K562 (cell line): ENCODE results near the gene ZNF649. TPM values are rescaled to one million over a fixed set of nuclear protein-coding genes. Genes with fewer than 3 reads are reported as not detected.
A peak's percentile ranks its signal among the peaks of the same experiment; 100 is the strongest.

ENCODE experiments used
- E4F1 ChIP-seq: fragments of 250-450 bp; sonication (Bioruptor Pico); IDR thresholded peaks from 2 replicates; pipeline ENCODE4 v1.5.0; 2021; ENCODE audit warnings: mild to moderate bottlenecking, borderline replicate concordance
- GABPB1 ChIP-seq: sonication (generic); formaldehyde crosslinking; IDR thresholded peaks from 2 replicates; pipeline ENCODE4 v1.8.0; 2022; ENCODE audit warnings: mild to moderate bottlenecking, missing genetic modification reagents
- LARP7 ChIP-seq: fragments of 450-650 bp; IDR thresholded peaks from 2 replicates; pipeline ENCODE4 v1.6.1; 2016
- NCOA6 ChIP-seq: fragments of 450-650 bp; IDR thresholded peaks from 2 replicates; pipeline ENCODE4 v1.6.1; 2017; ENCODE audit warnings: mild to moderate bottlenecking
- NUFIP1 ChIP-seq: fragments of 450-650 bp; IDR thresholded peaks from 2 replicates; pipeline ENCODE4 v1.6.1; 2018; ENCODE audit not compliant: partially characterized antibody
- POU5F1 ChIP-seq: fragments of 150-350 bp; IDR thresholded peaks from 2 replicates; pipeline ENCODE4 v1.6.1; 2014; ENCODE audit warnings: borderline replicate concordance, low read length, low read depth, mild to moderate bottlenecking; ENCODE audit not compliant: partially characterized antibody
- ZFP1 ChIP-seq: fragments of 450-650 bp; formaldehyde crosslinking; IDR thresholded peaks from 2 replicates; pipeline ENCODE4 v1.4.0; 2020; ENCODE audit warnings: mild to moderate bottlenecking, mixed read lengths
- ZFP36 ChIP-seq: fragments of 150-350 bp; IDR thresholded peaks from 2 replicates; pipeline ENCODE4 v1.6.1; 2018; ENCODE audit warnings: low read length, low read depth; ENCODE audit not compliant: partially characterized antibody
- ZKSCAN1 ChIP-seq: fragments of 150-350 bp; IDR thresholded peaks from 2 replicates; pipeline ENCODE4 v1.6.1; 2016; ENCODE audit warnings: low read depth, low read length
- ZNF695 ChIP-seq: fragments of 450-650 bp; formaldehyde crosslinking; IDR thresholded peaks from 2 replicates; pipeline ENCODE4 v1.4.0; 2020; ENCODE audit warnings: mild to moderate bottlenecking, moderate library complexity
- polyA plus RNA-seq, 8 experiments: library from polyadenylated mRNA; depleted of rRNA in 4 of 8; stranded (reverse) in 5 of 8; unstranded in 3 of 8; fragments of >200 nt; fragmentation: Nextera tagmentation in 2 of 8; fragmentation: Illumina TruSeq in 1 of 8; extraction: Ambion mirVana in 2 of 8; extraction: Trizol in 1 of 8; gene quantifications; 2 replicates each; pipeline versions ENCODE4 v1.2.1 to v1.2.3, GENCODE V29; 2011 to 2014; ENCODE audit warnings: inconsistent platforms in 1 of 8, missing spikeins in 1 of 8
- total RNA-seq, 7 experiments: library from RNA; depleted of rRNA in 6 of 7; stranded (reverse); fragments of >200 nt in 6 of 7; fragmentation: Illumina TruSeq in 2 of 7; extraction: Trizol in 2 of 7; gene quantifications; 2 replicates each; pipeline versions ENCODE4 v1.2.1 to v1.2.3, GENCODE V29; 2011 to 2021; ENCODE audit warnings: low replicate concordance in 1 of 7
- TF ChIP-seq, protein P1 (sequence below): fragments of 450-650 bp; IDR thresholded peaks from 2 replicates; pipeline ENCODE4 v1.6.1; 2016
- TF ChIP-seq, protein P2 (sequence below), 2 experiments: fragments of 250-450 bp in 1 of 2; fragments of 450-650 bp in 1 of 2; sonication (Bioruptor Pico) in 1 of 2; IDR thresholded peaks; 2 replicates each; pipeline versions ENCODE4 v1.6.1 to v1.8.0; 2016 to 2021; ENCODE audit warnings: mild to moderate bottlenecking in 2 of 2, moderate library complexity in 2 of 2, missing compliant biosample characterization in 1 of 2, missing genetic modification characterization in 1 of 2
- TF ChIP-seq, protein P3 (sequence below): sonication (generic); formaldehyde crosslinking; IDR thresholded peaks from 2 replicates; pipeline ENCODE4 v1.5.0; 2020; ENCODE audit warnings: missing genetic modification reagents
- TF ChIP-seq, protein P4 (sequence below): fragments of 250-450 bp; sonication (Bioruptor Pico); IDR thresholded peaks from 2 replicates; pipeline ENCODE4 v1.5.0; 2020; ENCODE audit warnings: mild to moderate bottlenecking, borderline replicate concordance
- TF ChIP-seq, protein P5 (sequence below): IDR thresholded peaks from 2 replicates; pipeline ENCODE4 v1.6.1; 2012; ENCODE audit warnings: low read depth, low read length, improper control_type of control experiment, borderline replicate concordance
- TF ChIP-seq, protein P6 (sequence below): fragments of 450-650 bp; formaldehyde crosslinking; IDR thresholded peaks from 2 replicates; pipeline ENCODE4 v1.4.0; 2020; ENCODE audit warnings: mild to moderate bottlenecking, moderate library complexity

ZNF649 gene
- total and polyA plus RNA-seq, 9 of the 15 experiments (the other 6 are each of a cell fraction or from before 2014, with no cell fraction given) = 1.4 to 14.9 (median 8.3) TPM

GRCh38 chr19:51904331-51905165, at the start of gene ZNF649 (continued):
- TF ChIP-seq, protein P1, sequence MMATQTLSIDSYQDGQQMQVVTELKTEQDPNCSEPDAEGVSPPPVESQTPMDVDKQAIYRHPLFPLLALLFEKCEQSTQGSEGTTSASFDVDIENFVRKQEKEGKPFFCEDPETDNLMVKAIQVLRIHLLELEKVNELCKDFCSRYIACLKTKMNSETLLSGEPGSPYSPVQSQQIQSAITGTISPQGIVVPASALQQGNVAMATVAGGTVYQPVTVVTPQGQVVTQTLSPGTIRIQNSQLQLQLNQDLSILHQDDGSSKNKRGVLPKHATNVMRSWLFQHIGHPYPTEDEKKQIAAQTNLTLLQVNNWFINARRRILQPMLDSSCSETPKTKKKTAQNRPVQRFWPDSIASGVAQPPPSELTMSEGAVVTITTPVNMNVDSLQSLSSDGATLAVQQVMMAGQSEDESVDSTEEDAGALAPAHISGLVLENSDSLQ = peak; percentile 9; the same call in 1 of the 2 replicates
- TF ChIP-seq ZKSCAN1 (peak; percentile 86; the same call in 1 of the 2 replicates), GABPB1 (CRISPR knock-in tag) (no peak; the same call in 1 of the 2 replicates), NUFIP1 (no peak), NCOA6 (no peak), ZFP36 (no peak), ZFP1 (CRISPR knock-in tag) (no peak), LARP7 (no peak; the same call in 1 of the 2 replicates), POU5F1 (no peak), ZNF695 (CRISPR knock-in tag) (no peak), E4F1 (CRISPR knock-in tag) (no peak)
- TF ChIP-seq, protein P2, sequence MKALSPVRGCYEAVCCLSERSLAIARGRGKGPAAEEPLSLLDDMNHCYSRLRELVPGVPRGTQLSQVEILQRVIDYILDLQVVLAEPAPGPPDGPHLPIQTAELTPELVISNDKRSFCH (CRISPR knock-in tag; IDR thresholded peaks at IDR 0.05) = no peak
- TF ChIP-seq, protein P2 (tag; IDR thresholded peaks at IDR 0.05) = peak; percentile 79; the same call in 1 of the 2 replicates
- TF ChIP-seq, protein P3, sequence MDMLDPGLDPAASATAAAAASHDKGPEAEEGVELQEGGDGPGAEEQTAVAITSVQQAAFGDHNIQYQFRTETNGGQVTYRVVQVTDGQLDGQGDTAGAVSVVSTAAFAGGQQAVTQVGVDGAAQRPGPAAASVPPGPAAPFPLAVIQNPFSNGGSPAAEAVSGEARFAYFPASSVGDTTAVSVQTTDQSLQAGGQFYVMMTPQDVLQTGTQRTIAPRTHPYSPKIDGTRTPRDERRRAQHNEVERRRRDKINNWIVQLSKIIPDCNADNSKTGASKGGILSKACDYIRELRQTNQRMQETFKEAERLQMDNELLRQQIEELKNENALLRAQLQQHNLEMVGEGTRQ (CRISPR knock-in tag) = no peak
- TF ChIP-seq, protein P4, sequence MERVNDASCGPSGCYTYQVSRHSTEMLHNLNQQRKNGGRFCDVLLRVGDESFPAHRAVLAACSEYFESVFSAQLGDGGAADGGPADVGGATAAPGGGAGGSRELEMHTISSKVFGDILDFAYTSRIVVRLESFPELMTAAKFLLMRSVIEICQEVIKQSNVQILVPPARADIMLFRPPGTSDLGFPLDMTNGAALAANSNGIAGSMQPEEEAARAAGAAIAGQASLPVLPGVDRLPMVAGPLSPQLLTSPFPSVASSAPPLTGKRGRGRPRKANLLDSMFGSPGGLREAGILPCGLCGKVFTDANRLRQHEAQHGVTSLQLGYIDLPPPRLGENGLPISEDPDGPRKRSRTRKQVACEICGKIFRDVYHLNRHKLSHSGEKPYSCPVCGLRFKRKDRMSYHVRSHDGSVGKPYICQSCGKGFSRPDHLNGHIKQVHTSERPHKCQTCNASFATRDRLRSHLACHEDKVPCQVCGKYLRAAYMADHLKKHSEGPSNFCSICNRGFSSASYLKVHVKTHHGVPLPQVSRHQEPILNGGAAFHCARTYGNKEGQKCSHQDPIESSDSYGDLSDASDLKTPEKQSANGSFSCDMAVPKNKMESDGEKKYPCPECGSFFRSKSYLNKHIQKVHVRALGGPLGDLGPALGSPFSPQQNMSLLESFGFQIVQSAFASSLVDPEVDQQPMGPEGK (CRISPR knock-in tag) = no peak
- TF ChIP-seq, protein P5, sequence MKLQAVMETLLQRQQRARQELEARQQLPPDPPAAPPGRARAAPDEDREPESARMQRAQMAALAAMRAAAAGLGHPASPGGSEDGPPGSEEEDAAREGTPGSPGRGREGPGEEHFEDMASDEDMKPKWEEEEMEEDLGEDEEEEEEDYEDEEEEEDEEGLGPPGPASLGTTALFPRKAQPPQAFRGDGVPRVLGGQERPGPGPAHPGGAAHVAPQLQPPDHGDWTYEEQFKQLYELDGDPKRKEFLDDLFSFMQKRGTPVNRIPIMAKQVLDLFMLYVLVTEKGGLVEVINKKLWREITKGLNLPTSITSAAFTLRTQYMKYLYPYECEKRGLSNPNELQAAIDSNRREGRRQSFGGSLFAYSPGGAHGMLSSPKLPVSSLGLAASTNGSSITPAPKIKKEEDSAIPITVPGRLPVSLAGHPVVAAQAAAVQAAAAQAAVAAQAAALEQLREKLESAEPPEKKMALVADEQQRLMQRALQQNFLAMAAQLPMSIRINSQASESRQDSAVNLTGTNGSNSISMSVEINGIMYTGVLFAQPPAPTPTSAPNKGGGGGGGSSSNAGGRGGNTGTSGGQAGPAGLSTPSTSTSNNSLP = no peak
- TF ChIP-seq, protein P6, sequence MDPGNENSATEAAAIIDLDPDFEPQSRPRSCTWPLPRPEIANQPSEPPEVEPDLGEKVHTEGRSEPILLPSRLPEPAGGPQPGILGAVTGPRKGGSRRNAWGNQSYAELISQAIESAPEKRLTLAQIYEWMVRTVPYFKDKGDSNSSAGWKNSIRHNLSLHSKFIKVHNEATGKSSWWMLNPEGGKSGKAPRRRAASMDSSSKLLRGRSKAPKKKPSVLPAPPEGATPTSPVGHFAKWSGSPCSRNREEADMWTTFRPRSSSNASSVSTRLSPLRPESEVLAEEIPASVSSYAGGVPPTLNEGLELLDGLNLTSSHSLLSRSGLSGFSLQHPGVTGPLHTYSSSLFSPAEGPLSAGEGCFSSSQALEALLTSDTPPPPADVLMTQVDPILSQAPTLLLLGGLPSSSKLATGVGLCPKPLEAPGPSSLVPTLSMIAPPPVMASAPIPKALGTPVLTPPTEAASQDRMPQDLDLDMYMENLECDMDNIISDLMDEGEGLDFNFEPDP (CRISPR knock-in tag) = no peak
